ENCODE results near the gene DPYSL5.
"Not testable (repeated sequence)": the region's sequence is repeated elsewhere in the genome, so short reads cannot be mapped to it uniquely, and the experiment has no call there.

Gene DPYSL5

GRCh38 chr2:26880161-26880560, 32.2 kb downstream of the DPYSL5 start:
- no peak for TF ChIP-seq CTCF (IDR thresholded peaks at IDR 0.05; ENCODE audit: low read depth, low read length)
- no peak for DNase-seq (ENCODE audit: low read depth, low spot score)
- no peak overlapping the region for H3K4me3 ChIP-seq (ENCODE audit: low read depth, low read length)
- in situ Hi-C loops (cut with HindIII; ENCODE audit: low sequenced_read_pairs) = no loop called here

- no peak overlapping the region for H3K4me3 ChIP-seq (ENCODE audit: low read depth, low read length)
- in situ Hi-C loops (cut with HindIII; ENCODE audit: low sequenced_read_pairs) = no loop called here
- no peak for DNase-seq (ENCODE audit: low read depth, low spot score)
- TF ChIP-seq CTCF (IDR thresholded peaks at IDR 0.05; ENCODE audit: low read depth, low read length) = no peak
Observed at GRCh38 chr2:26880910-26881435, 33.0 kb downstream of the DPYSL5 start.

GRCh38 chr2:26882220-26882619, 34.3 kb downstream of the DPYSL5 start:
- H3K4me3 ChIP-seq (ENCODE audit: low read depth, low read length); DNase-seq (ENCODE audit: low read depth, low spot score); in situ Hi-C loops (cut with HindIII; ENCODE audit: low sequenced_read_pairs): not testable (repeated sequence)

- no peak overlapping the region for H3K4me3 ChIP-seq (ENCODE audit: low read depth, low read length)
- TF ChIP-seq CTCF (IDR thresholded peaks at IDR 0.05; ENCODE audit: low read depth, low read length) = no peak
- in situ Hi-C loops (cut with HindIII; ENCODE audit: low sequenced_read_pairs) = no loop called here
- no peak for DNase-seq (ENCODE audit: low read depth, low spot score)
Observed at GRCh38 chr2:26883956-26884355, 36.0 kb downstream of the DPYSL5 start.

- no peak for DNase-seq (ENCODE audit: low read depth, low spot score)
- H3K4me3 ChIP-seq (ENCODE audit: low read depth, low read length) = no peak overlapping the region
- in situ Hi-C loops (cut with HindIII; ENCODE audit: low sequenced_read_pairs) = no loop called here
- TF ChIP-seq CTCF (IDR thresholded peaks at IDR 0.05; ENCODE audit: low read depth, low read length) = no peak
Observed at GRCh38 chr2:26884486-26884885, 36.6 kb downstream of the DPYSL5 start.

GRCh38 chr2:26885651-26886329, 37.9 kb downstream of the DPYSL5 start:
- DNase-seq (ENCODE audit: low read depth, low spot score) = no peak
- no peak for TF ChIP-seq CTCF (IDR thresholded peaks at IDR 0.05; ENCODE audit: low read depth, low read length)
- H3K4me3 ChIP-seq (ENCODE audit: low read depth, low read length) = no peak overlapping the region
- in situ Hi-C loops (cut with HindIII; ENCODE audit: low sequenced_read_pairs) = no loop called here

- H3K4me3 ChIP-seq (ENCODE audit: low read depth, low read length) = no peak overlapping the region
- no peak for TF ChIP-seq CTCF (IDR thresholded peaks at IDR 0.05; ENCODE audit: low read depth, low read length)
- in situ Hi-C loops (cut with HindIII; ENCODE audit: low sequenced_read_pairs) = no loop called here
- DNase-seq (ENCODE audit: low read depth, low spot score) = no peak
Observed at GRCh38 chr2:26886736-26887135, 38.8 kb downstream of the DPYSL5 start.

Data from astrocyte of the spinal cord (primary cell).